Loucy (cell line): ENCODE results near the gene MUC3A.

Source experiments
- CTCF ChIP-seq: fragments of 200-600 bp; sonication (generic); conservative IDR thresholded peaks from 2 replicates; pipeline ENCODE4 v1.5.1; 2014; ENCODE audit warnings: mild to moderate bottlenecking, antibody characterized with exemption, low read length
- EZH2phosphoT487 ChIP-seq: fragments of 200-600 bp; IDR thresholded peaks from 2 replicates; pipeline ENCODE4 v1.6.1; 2018; ENCODE audit warnings: antibody characterized with exemption, mild to moderate bottlenecking, moderate library complexity, borderline replicate concordance

- TF ChIP-seq CTCF (no peak), EZH2phosphoT487 (no peak)
Observed at GRCh38 chr7:100952641-100953040, 3.3 kb downstream of the MUC3A start.
